Activated CD4-positive, CD25-positive, alpha-beta regulatory T cell treated with anti-CD3 and anti-CD28 coated beads, Interleukin-2, amount 50 U/mL, for 72 hours (primary cell): ENCODE data around the gene PLEKHG3.
"Not testable (repeated sequence)": the region's sequence is repeated elsewhere in the genome, so short reads cannot be mapped to it uniquely, and the experiment has no call there.

Source experiments
- DNase-seq: peaks from one replicate; pipeline ENCODE4 v3.0.0; 2021

Gene PLEKHG3

DNA sequence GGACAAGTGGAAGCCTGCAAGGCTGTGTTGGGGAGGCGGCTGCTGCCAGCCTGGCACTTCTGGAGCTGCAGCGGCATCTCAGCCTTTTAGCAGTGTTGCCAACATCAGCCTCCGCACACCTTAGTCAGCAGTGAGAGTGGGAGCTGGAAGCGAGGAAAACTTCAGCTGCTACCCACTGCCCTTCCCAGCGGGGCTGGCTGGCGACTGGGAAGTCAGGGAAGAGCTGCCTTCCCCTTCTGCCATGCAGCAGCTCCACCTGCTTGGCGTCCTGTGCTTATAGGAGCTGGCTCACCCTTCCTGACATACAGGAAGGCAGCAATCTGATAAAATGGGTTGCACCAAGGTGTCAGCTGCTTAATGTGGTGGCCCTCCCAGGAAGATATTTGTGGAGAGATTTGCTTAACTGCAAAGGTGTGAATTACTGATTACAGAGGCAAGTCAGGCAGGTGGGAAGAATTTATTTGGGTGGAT, 15.4 kb upstream of the PLEKHG3 start:
- no peak for DNase-seq

DNA sequence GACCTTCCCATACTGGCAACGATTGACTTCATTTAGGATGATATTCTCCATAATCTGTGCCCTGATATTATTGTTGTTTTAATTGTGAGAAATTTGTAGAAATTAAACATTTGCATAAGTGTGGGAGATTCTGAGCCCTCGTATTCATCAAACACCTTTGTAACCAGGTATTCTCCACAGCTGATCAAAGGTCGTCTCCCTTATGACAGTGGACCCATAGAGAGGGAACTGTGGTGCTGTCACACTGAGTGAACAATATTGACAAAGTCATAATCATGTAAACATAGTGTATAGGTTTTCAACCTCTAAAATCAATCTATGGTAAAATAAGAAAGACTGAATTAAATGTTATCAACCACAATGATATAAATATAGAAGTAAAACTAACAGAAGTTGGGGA, 14.9 kb upstream of the PLEKHG3 start:
- DNase-seq: no peak

DNA sequence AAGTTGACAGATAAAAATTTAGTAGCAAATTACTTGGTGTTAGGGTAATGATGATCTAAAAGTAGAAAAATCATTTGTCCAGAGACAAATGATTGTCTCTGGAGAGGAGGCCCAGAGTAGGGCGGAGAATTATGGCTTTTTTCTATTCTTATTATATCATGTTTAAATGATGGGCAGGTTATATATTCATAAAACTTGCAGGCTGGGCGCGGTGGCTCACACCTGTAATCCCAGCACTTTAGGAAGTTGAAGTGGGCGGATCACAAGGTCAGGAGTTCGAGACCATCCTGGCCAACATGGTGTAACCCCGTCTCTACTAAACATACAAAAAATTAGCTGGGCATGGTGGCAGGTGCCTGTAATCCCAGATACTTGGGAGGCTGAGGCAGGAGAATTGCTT, 13.6 kb upstream of the PLEKHG3 start:
- DNase-seq: not testable (repeated sequence)

DNA sequence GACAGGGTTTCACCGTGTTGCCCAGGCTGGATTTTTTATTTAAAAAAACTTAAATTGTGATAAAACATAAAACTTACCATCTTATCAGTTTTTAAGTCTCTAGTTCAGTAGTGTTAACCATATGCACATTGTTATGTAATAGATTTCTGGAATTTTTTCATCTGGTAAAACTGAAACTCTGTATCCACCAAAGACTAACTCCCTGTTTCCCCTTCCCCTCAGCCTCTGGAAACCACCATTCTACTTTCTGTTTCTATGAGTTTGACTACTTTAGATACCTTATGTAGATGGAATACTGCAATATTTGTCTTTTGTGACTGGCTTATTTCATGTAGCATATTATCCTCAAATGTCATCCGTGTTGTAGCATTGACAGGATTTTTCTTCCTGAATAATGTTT, 12.8 kb upstream of the PLEKHG3 start:
- no peak for DNase-seq

DNA sequence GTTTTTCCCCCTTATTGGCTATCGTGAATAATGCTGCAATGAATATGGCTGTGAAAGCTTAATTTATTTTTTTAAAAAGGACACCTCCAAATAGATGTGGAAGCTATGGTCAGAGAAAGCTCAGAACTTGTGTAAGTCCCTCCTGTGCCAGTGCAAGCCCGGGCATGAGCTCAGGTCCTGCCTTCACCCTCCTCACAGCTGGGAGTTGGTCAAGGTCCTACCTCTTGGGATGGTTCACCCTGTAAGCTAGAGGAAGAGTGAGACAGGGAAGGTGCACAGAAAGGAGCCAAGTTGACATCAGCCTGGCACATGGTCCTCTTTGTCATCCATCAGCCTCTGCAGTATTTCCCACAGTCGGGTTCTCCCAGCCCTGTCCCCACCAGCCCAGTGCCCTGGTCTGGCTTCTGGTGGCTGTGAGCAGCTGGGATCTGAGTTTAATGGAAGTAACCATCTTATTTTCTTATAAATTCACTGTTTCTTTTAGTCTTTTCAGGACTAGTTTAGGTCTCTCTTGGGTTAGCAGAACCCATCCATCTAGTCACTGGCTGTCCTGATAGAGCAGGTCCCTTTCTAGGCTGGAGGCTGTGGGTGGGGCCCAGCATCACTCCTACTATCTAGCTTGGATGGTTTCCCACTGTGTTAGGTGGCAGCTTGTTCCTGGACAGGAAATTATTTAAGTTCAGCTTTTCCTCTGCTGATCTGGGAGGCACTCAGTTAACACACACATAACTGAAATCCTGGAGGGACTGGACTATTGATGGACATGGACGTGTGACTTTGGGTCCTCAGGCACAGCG, 11.8 kb upstream of the PLEKHG3 start:
- DNase-seq: no peak

DNA sequence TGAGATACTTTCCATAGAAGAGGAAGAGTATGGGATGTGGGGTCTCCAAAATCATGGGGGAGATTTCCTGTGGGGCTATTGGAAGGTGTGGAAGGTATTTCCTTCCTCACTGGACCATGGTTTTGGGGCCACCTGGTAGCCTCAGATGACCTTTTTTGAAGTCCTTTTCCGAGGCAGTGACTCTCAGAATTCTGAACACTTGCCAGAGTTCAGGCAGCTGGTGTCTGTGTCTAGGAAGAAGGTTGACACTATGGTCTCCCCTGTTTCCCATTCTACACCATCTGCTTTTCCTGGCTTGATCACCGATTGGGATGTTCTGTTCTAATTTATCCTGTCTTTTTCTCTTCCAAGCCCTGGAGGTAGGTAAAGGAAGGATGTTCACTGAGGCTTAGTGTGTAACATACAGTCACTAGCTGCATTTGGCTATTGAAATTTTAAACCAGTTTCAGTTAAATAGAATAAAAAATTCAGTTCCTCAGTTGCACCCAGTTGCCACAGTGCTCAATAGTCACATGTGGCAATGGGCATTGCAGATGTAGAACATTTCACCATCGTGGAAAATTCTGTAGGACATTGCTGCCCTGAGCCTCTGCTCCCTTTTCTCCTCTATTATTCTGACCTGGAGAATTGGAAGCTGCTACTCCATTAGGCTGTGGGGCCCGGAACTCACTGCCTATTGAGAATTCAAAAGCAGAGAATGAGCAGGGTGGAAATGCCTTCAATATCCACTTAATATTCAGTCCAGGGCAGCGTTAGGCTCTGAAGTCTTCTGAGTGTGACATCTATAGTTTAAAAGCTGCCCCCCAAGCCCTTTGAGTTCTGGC, 11.0 kb upstream of the PLEKHG3 start:
- no peak for DNase-seq

DNA sequence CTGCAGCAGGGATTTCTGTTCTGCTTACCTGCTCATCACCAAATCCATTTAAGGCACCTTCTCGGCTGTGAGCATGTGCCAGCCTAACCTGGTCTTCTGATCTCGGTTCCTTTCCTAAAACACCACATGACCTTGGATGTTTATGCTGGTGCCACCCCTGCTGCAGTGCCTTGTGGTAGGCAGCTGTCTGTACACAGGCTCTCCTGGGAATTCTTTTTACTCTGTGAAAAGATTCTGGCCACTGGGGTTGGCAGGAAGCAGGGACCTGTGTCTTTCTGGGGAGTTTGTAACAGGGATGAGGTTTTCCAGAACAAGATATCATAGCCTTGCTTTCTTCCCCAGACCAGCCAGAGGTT, 10.4 kb upstream of the PLEKHG3 start:
- DNase-seq: no peak

DNA sequence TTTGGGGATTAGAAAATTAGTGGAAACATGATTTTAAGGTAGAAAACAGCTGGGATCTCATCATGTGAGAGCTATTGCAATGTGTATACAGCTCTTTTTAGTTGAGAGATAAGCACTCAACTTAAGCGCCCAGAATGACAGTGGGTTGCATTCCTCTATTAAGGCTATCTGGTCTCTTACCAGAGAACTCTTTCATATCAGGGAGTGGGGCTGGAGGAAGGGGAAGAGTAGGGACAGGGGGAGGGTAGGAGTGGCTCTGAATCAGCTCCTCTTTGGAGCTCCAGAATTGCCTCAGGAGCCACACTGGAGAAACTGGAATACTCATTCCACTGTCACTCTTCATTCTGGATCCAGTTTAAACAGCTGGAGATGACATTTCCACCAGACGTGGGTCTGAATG, 9.2 kb upstream of the PLEKHG3 start:
- no peak for DNase-seq

DNA sequence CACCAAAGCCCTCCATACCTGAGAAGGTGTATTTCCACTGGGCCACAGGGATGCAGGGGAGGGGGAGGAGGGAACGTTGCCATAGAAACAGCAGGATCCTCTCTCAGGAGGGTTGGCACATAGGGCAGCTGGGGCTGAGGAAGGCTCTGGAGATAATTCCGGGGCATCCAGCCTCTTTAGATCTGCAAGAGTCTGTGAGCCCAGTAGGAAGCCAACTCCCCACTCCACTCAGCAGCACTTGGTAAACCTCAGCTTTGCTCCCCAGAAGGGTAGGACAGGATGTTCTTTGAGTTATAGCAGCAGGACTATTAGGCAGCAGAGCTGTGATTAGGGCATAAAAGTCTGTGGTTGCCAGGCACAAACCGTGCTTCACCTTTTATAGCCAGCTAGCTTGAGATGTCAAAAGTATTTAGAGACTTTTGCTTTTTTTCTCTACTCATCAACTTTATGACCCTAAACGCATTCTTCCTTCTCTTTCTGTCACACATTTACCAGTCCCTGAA, 7.8 kb upstream of the PLEKHG3 start:
- DNase-seq: no peak

DNA sequence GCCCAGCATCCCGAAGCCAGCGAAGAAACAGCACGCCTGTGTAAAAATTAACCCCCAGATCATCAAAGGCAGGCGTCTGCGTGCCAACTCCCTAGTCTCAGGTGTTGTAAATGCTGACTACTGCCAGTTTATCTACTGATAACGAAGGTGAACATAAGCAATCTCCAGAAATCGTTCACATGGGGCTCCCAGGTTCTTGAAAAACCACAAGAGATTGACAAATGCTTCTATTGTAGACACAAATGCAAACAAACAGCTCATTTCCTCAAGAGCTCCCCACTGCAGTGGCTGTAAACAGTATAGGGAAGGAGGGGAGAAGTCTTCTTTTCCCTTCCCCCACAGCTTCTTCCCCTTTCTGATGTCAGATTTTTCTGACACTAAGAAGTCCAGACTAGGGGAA, 5.3 kb upstream of the PLEKHG3 start:
- DNase-seq: no peak

DNA sequence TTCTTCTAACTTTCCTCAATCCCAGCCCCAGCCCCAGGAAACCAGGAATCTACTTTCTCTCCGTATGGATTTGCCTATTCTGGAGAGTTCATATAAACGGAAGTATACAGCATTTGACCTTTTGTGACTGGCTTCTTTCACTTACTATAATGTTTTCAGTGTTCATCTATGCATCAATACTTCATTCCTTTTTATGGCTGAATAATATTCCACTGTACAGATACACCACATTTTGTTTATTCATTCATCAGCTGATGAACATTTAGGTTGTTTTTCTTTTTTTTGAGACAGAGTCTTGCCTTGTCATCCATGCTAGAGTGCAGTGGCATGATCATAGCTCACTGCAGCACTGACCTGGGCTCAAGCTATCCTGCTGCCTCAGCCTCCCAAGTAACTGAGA, 3.9 kb upstream of the PLEKHG3 start:
- DNase-seq: no peak

DNA sequence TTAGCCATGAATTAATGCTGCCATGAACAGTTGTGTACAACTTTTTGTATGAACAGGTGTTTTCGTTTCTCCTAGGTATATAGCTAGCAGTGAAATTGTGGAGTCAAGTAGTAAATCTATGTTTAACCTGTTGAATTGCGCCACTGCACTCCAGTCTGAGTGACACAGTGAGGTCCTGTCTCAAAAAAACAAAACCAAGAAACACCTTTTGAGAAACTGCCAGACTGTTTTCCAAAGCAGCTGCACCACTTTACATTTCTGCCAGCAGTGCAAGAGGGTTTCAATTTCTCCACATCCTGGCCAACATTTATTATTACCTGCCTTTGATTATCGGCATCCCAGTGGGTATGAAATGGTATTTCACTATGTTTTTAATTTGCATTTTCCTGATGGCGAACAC, 3.3 kb upstream of the PLEKHG3 start:
- DNase-seq: no peak

DNA sequence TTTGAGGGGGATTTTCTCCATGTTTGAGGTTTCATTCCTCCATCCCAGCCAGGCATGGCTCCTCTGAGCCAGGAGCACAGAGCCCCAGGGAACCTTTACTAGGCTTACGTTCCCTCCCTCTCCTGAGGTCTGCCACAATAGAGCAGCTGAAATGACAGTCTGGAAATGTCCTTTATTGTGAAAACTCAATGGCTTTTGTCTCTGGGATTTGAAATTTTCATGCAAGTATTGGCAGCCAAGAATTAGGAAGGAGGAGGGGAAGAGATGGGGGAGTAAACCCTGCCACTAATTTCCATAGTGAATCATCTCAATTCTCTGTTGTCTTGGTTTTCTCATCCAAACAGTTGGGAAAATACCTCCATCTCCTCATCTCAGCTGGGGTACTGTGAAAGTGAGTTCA, 2.6 kb upstream of the PLEKHG3 start:
- DNase-seq: no peak

DNA sequence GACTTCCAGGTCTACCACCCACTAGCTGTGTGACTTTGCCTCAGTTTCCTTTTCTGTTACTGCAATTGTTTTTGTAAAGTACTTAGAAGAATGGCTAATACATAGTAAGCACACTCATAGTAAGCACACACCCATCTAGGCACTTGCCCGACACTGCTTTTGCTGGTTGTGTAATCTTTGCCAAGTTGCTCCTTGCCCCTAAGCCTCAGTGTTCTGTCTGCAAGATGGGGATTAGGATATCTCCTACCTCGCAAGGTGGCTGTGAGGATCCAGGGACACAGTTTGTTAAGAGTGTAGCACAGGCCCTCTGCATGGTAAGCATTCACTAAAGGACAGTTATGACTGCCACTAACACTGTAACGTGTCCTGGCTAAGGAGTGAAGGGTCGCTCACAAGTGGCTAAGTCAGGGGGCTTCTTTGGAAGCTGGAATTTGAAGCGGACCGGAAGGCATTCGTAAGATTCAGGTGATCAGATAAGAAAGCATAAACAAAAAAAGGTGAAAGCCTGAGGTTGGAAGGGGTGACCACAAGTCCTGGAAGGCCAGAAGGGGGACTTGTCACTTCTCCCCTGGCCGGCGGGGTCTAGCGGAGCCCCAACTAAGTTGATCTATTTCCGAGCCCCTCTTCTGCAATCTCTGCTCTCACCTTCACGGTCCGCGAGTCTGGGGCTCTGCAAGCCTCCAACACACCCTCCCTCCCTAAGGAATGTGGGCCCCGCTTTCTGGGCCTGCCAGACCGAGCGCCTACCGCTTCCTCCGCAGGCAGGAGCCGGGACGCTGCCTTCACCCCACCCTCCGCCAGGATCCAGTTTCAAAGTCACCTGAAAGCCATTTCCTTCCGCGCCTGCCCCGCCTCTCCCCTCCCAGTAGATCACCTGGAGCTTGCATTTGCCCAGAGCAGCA, 1.5 kb upstream of the PLEKHG3 start:
- no peak for DNase-seq

DNA sequence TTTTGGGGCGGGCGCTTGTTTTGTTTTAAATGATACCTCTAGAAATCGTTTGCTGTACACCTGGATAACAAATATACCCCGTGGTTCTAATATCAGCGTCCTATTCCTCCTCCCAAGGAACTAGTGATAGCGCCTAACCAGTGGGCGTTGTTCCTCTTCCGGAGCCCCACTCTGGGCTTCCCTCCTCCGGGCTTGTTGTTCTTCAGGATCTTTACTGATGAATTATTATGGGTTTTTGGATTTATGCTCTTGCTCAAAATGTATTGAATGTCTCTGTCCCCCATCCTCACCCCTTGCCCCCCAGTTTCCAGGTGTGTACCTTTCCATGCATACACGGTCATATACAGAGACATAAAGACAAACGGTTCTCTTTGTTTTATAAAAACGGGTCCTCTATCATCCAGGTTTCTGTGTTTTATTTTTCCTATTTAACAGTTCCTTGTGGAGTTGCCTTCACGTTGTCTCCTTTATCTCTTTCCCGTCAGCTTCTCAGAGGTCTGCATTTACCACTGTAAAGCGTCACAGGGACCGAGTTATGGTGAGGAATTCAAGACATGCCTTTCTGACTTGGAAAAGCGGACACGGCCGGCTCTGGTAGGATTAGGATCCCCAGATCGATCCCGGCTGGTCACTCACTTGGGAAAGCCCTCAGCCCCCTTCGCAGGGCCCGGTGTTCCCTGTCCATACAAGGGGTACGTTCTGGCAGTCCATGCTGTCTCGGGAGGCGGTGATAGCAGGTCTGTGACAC, 655 bp upstream of the PLEKHG3 start:
- DNase-seq: no peak

DNA sequence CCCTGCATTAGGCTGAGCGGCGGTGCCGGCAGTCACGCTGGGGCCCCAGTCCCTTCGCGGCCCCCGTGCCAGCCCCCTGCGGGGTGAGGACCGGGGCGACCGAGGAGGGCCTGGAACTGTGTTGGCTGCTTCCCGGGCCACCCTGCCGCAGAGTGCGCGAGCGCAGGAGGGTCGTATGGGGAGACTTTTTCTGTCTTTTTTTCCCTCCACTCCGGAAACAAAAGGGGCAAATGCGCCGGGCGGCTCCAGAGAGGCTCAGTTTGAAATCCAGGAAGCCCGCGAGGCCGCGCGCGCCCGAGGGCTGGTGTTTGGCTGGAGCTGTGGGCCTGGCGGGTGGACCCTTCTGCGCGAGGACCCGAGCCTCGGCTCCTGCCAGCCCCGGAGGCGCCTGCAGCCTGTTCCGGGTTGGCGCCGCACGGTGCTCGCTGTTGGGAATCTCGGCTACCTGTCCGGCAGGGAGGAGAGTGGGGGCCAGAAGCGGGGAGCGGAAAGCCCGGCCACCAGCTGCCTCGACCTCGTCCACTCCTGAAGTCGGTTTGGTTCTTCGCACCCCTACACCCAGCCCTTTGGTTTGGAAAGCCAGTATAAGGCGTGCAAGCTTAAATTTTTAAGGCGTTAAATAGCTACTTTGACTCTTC, 638 bp downstream of the PLEKHG3 start:
- DNase-seq: no peak

DNA sequence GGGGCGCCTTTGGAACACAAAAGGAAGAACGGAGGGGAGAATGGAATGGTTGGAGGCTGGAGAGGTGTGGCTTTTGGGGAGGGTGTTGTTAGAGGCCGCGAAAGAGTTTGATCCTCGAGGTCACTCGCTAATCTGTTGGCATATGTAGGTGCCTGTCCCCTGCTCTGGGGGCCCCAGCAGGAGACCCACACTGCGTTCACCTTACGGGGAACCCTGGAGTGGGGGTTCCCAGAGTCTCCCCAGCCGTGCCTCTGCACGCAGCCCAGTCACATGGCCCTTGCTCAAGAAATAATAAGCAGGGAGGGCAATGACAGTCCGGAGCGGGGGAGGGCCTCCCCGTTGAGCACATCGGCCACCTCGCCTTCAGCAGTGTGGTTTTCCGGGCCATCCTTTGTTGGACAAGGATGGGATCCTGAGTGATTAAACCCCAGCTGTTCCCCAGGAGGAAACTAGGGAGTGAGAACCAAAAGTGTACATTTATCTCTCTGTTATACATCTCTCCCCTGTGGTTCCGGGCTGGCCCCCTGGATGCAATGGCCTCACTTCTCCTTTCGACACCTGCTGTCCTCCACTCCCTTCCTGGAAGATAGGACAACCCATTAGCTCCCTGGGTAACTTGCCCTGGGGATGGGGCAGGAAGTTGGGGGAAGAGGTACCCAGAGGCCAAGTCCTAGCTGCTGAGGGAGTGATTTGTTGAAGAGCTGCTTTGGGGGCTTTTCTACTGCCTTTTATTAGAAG, 1.3 kb downstream of the PLEKHG3 start:
- no peak for DNase-seq

DNA sequence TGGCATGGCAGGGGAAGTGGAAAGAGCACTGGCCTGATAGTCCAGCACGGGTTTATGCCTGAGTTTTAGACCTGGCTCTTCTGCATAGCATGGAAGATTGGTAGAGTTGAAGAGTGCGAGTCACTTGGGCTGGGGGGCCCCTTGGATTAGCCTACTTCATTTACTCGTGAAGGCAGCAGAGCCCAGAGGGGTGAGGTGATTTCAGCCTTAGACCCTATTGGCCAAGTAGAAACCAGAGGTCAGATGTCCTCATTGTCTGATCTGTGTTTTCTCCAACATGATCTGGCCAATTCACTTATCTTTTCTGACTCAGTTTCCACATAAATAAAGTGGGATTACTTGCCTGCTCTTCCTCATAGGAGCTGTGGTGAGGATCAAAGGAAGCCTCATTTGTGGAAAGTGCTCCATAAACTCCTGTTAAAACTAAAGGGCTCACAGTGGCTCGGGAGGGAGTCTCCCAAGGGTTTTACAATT, 1.9 kb downstream of the PLEKHG3 start:
- no peak for DNase-seq

DNA sequence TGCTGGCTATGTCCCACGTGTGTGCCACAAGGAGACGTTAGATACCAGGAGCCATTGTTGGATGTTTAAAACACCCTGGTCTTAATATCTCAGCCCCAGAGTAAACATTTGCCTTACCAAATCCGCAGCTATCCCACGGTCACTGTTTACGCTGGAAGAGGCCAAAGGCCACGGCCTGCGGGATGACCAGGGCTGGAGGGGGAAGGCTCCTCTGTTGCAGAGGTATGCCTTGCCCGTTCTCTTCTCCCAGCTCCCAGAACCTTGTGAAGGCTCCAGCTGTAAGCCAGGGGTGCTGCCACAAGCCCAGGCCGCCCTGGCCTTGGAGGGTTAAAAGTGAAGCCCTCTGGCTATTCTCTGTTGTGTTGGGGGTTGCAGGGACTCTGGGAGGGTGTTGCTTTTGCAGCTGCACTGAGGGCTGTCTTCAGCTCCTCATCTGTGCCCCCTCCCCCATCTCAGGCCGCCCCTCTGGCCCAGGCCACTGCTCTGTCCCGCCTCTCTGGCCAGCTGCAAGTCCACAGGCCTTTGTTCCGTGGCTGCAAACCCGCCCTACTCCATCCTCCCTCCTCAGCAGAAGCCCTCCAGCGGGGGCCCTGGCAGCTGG, 2.5 kb downstream of the PLEKHG3 start:
- DNase-seq: no peak

DNA sequence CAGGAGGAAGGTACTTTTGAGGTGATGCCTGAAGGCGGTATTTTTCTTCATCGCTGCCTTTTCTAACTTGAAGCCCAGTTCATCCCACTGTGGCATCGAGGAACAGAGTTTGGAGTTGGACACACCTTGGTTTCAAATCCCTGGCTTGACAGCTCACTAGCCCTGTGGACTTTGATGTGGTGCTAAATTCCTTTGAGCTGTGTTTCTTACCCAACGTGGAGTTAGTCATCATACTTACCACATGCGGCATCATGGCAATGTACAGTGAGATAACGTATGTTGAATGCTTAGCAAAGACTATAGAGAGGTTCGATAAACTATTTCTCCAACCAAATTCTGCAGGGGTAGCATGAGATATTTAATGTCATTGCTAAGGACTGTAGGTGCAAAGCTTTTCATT, 3.4 kb downstream of the PLEKHG3 start:
- no peak for DNase-seq
